Measurements from ENCODE around the gene ZNF106.

- no peak for TF ChIP-seq CTCF (IDR thresholded peaks at IDR 0.05; ENCODE audit: poor library complexity)
- no peak for TF ChIP-seq EZH2phosphoT487 (IDR thresholded peaks at IDR 0.05; ENCODE audit: low read depth, severe bottlenecking, unreplicated experiment)
These were observed 7.3 kb downstream of the ZNF106 start for GRCh38 chr15:42483677-42484076.

Measured in hepatocyte (in vitro differentiated cells).